IMR-90 (cell line): Measurements from ENCODE around the gene CORO7. TPM values are rescaled to one million over a fixed set of nuclear protein-coding genes. Genes with fewer than 3 reads are reported as not detected.

Source experiments
- ATAC-seq: fragments of 200-7000 bp; cut with Tn5 transposase; 2 replicates; pipeline ENCODE4 v1.9.1; 2020; ENCODE audit warnings: low read depth, mild to moderate bottlenecking, moderate library complexity
- BruUV-seq: library from RNA; stranded (reverse); fragments of 400-500 nt; replicated peaks from 2 replicates; lab custom pipeline; 2021; lab: Mats Ljungman, UMichigan
- CTCF ChIA-PET: fragments of 300-600 bp; formaldehyde crosslinking; extraction: SDS; loops from one replicate; lab custom pipeline; 2021; ENCODE audit warnings: antibody characterized with exemption; lab: Yijun Ruan, JAX
- POLR2A ChIA-PET: fragments of 300-600 bp; sonication (Branson Sonifier 250); formaldehyde crosslinking; loops from one replicate; lab custom pipeline; 2022; ENCODE audit warnings: antibody characterized with exemption; ENCODE audit not compliant: unreplicated experiment; lab: Charles Lee
- DNase-seq: peaks from one replicate; pipeline ENCODE4 v3.0.0; 2013
- H2AFZ ChIP-seq: replicated peaks from 2 replicates; pipeline ENCODE3; 2013; ENCODE audit warnings: low read length, mild to moderate bottlenecking; ENCODE audit not compliant: poor library complexity
- H2AK5ac ChIP-seq: 2 replicates; pipeline ENCODE4 v1.6.1; 2013; ENCODE audit warnings: low read depth, low read length, inconsistent platforms
- H2AK9ac ChIP-seq: replicated peaks from 2 replicates; pipeline ENCODE3; 2013; ENCODE audit warnings: mild to moderate bottlenecking, low read depth, low read length, moderate library complexity; ENCODE audit not compliant: poor library complexity
- H2BK120ac ChIP-seq: 2 replicates; pipeline ENCODE4 v1.6.1; 2013; ENCODE audit warnings: low read depth, low read length, inconsistent platforms
- H2BK15ac ChIP-seq: 3 replicates; pipeline ENCODE4 v1.6.1; 2013; ENCODE audit warnings: low read depth, low read length, inconsistent platforms
- H2BK20ac ChIP-seq: 2 replicates; pipeline ENCODE4 v1.6.1; 2013; ENCODE audit warnings: low read depth, mild to moderate bottlenecking, inconsistent platforms, low read length, moderate library complexity
- H2BK5ac ChIP-seq: 2 replicates; pipeline ENCODE4 v1.6.1; 2013; ENCODE audit warnings: mild to moderate bottlenecking, low read depth, low read length, inconsistent platforms; ENCODE audit not compliant: poor library complexity, severe bottlenecking
- H3K14ac ChIP-seq: replicated peaks from 2 replicates; pipeline ENCODE4 v1.6.1; 2013; ENCODE audit warnings: low read depth, low read length, inconsistent platforms
- H3K18ac ChIP-seq: 2 replicates; pipeline ENCODE4 v1.6.1; 2013; ENCODE audit warnings: low read depth, low read length, control low read depth
- H3K23ac ChIP-seq: 2 replicates; pipeline ENCODE4 v1.6.1; 2013; ENCODE audit warnings: low read depth, low read length, inconsistent platforms
- H3K27ac ChIP-seq: 2 replicates; pipeline ENCODE4 v1.5.1; 2013; ENCODE audit warnings: mild to moderate bottlenecking, control low read depth, low read length; ENCODE audit not compliant: insufficient read depth
- H3K27me3 ChIP-seq: 2 replicates; pipeline ENCODE4 v1.6.1; 2013; ENCODE audit warnings: low read length; ENCODE audit not compliant: control insufficient read depth, insufficient read depth
- H3K36me3 ChIP-seq: 2 replicates; pipeline ENCODE4 v1.6.1; 2013; ENCODE audit warnings: low read length, mixed read lengths; ENCODE audit not compliant: control insufficient read depth, insufficient read depth
- H3K4ac ChIP-seq: 2 replicates; pipeline ENCODE4 v1.6.1; 2013; ENCODE audit warnings: low read depth, low read length, inconsistent platforms
- H3K4me1 ChIP-seq: 2 replicates; pipeline ENCODE4 v1.6.1; 2013; ENCODE audit warnings: low read length, mixed read lengths; ENCODE audit not compliant: control insufficient read depth, insufficient read depth
- H3K4me2 ChIP-seq: 2 replicates; pipeline ENCODE4 v1.6.1; 2013; ENCODE audit warnings: low read depth, mild to moderate bottlenecking, control low read depth, low read length, moderate library complexity
- H3K4me3 ChIP-seq: 2 replicates; pipeline ENCODE4 v1.5.1; 2013; ENCODE audit warnings: low read depth, mild to moderate bottlenecking, control low read depth, low read length, moderate library complexity; ENCODE audit not compliant: insufficient read depth
- H3K56ac ChIP-seq: 2 replicates; pipeline ENCODE4 v1.6.1; 2013; ENCODE audit warnings: low read length, inconsistent platforms; ENCODE audit not compliant: insufficient read depth; ENCODE audit errors: extremely low read depth
- H3K79me1 ChIP-seq, 2 experiments: 2 replicates each; pipeline ENCODE4 v1.6.1; 2013; ENCODE audit warnings: low read length in 2 of 2, inconsistent platforms in 1 of 2, low read depth in 1 of 2
- H3K9ac ChIP-seq: 2 replicates; pipeline ENCODE4 v1.6.1; 2013; ENCODE audit warnings: low read depth, low read length, control low read depth
- H3K9me1 ChIP-seq: 2 replicates; pipeline ENCODE4 v1.6.1; 2013; ENCODE audit warnings: low read length, inconsistent platforms; ENCODE audit not compliant: insufficient read depth
- H3K9me3 ChIP-seq: 2 replicates; pipeline ENCODE4 v1.6.1; 2013; ENCODE audit warnings: low read length; ENCODE audit not compliant: control insufficient read depth, insufficient read depth
- H4K20me1 ChIP-seq: 2 replicates; pipeline ENCODE4 v1.6.1; 2013; ENCODE audit warnings: low read length, inconsistent platforms; ENCODE audit not compliant: insufficient read depth
- H4K5ac ChIP-seq: 2 replicates; pipeline ENCODE4 v1.6.1; 2013; ENCODE audit warnings: mild to moderate bottlenecking, low read depth, low read length, control low read depth
- H4K8ac ChIP-seq, 2 experiments: 2 replicates each; pipeline ENCODE4 v1.6.1; 2013; ENCODE audit warnings: low read depth in 2 of 2, low read length in 2 of 2, control low read depth in 1 of 2, inconsistent platforms in 1 of 2
- H4K91ac ChIP-seq: 2 replicates; pipeline ENCODE4 v1.6.1; 2013; ENCODE audit warnings: low read depth, low read length, inconsistent platforms; ENCODE audit not compliant: insufficient read depth
- CTCF ChIP-seq: conservative IDR thresholded peaks from 2 replicates; pipeline ENCODE4 v1.5.1; 2012; ENCODE audit warnings: mild to moderate bottlenecking, low read depth, low read length, improper control_type of control experiment
- FOS ChIP-seq: fragments of 150-350 bp; IDR thresholded peaks from 2 replicates; pipeline ENCODE4 v1.6.1; 2016; ENCODE audit warnings: low read depth, low read length
- MAFK ChIP-seq: IDR thresholded peaks from 2 replicates; pipeline ENCODE4 v1.6.1; 2012; ENCODE audit warnings: low read depth, low read length, improper control_type of control experiment
- NFE2L2 ChIP-seq: fragments of 150-350 bp; IDR thresholded peaks from 2 replicates; pipeline ENCODE4 v1.6.1; 2016; ENCODE audit warnings: low read depth, mild to moderate bottlenecking, low read length
- RFX5 ChIP-seq: IDR thresholded peaks from 2 replicates; pipeline ENCODE4 v1.8.0; 2012; ENCODE audit warnings: low read depth, mild to moderate bottlenecking, low read length, moderate library complexity
- WGBS, 2 experiments: methylation state at CpG; one replicate each; pipeline versions ENCODE4 v1.1.5 to v1.1.7; 2013; ENCODE audit warnings: missing lambda C conversion rate in 2 of 2; ENCODE audit not compliant: insufficient read length in 1 of 2; ENCODE audit errors: extremely low coverage in 2 of 2; 5-methylcytosine and 5-hydroxymethylcytosine counted together
- dilution Hi-C: fragments of 300-500 bp; cut with HindIII; formaldehyde crosslinking; loops from one replicate; pipeline ENCODE4 v1.14.3; 2018; ENCODE audit warnings: low sequenced_read_pairs; ENCODE audit not compliant: unreplicated experiment
- in situ Hi-C: fragments of 300-500 bp; cut with MboI; formaldehyde crosslinking; loops from 3 replicates; pipeline ENCODE4 v1.14.3; 2019; ENCODE audit warnings: low sequenced_read_pairs, inconsistent platforms, mixed read lengths
- intact Hi-C: fragments of 100-400 bp; cut with micrococcal nuclease; formaldehyde crosslinking; loops from 2 replicates; pipeline ENCODE4 v1.10.0; 2022
- polyA plus RNA-seq, 3 experiments: library from polyadenylated mRNA; depleted of rRNA; stranded (reverse); fragments of >200 nt; gene quantifications; 2 replicates each; pipeline ENCODE4 v1.2.3, GENCODE V29; 2012; ENCODE audit warnings: low replicate concordance in 1 of 3
- total RNA-seq: library from RNA; depleted of rRNA; stranded (reverse); fragments of >200 nt; gene quantifications from 2 replicates; pipeline ENCODE4 v1.2.3, GENCODE V29; 2012

CORO7 gene
- total and polyA plus RNA-seq, 2 of the 4 experiments (the other 2 are of a cell fraction), result 6.3 to 26.7 TPM

- peak overlapping the region; percentile 20 for H2BK20ac ChIP-seq
- peak overlapping the region; percentile 1 for H2AK9ac ChIP-seq
- H2BK15ac ChIP-seq, result peak overlapping the region; percentile 38; the same call in 1 of the 3 replicates
- no peaks in the 10 kb centered on the region for H3K27me3 ChIP-seq
- intact Hi-C loops, result no loop called here
- H3K14ac ChIP-seq, result peak overlapping the region; percentile 5; the same call in 1 of the 2 replicates
- TF ChIP-seq CTCF (no peak), NFE2L2 (no peak), MAFK (no peak), FOS (no peak), RFX5 (no peak)
- no TSS peak for BruUV-seq
- H3K9ac ChIP-seq, result no peak overlapping the region
- in situ Hi-C loops, result no loop called here
- POLR2A ChIA-PET, result no interaction called here
- no peak overlapping the region for H3K4me3 ChIP-seq
- H3K23ac ChIP-seq, result no peak overlapping the region
- H3K9me3 ChIP-seq, result no peaks in the 10 kb centered on the region
- CTCF ChIA-PET, result interaction anchor here (0.6 to 0.8 kb wide), 2 partner anchors 39 to 140 kb away, joined by 3 to 4 read pairs; no protein-coding TSS in a partner anchor
- DNase-seq (no peak), ATAC-seq (peak; percentile 4; the same call in 1 of the 2 replicates)
- H3K56ac ChIP-seq, result no peak overlapping the region
- peaks cover 57% of the 10 kb centered on the region for H4K20me1 ChIP-seq
- peak overlapping the region in 1 of 2 experiments; percentile 10; a peak in 1 of 4 replicates for H4K8ac ChIP-seq
- no peak overlapping the region for H3K4me2 ChIP-seq
- peak overlapping the region; percentile 45 for H2AFZ ChIP-seq
- H3K27ac ChIP-seq, result no peak overlapping the region
- peak overlapping the region; percentile 10; the same call in 1 of the 2 replicates for H4K91ac ChIP-seq
- H3K79me1 ChIP-seq, result peaks cover 16 to 57% of the 10 kb centered on the region in 2 experiments; a peak in 3 of 4 replicates
- H4K5ac ChIP-seq, result no peak overlapping the region
- H2BK120ac ChIP-seq, result peak overlapping the region; percentile 53
- H3K4ac ChIP-seq, result peak overlapping the region; percentile 28
- no peak overlapping the region for H3K18ac ChIP-seq
- dilution Hi-C loops, result no loop called here
- peaks cover 22% of the 10 kb centered on the region for H3K36me3 ChIP-seq
- peak overlapping the region; percentile 17 for H2BK5ac ChIP-seq
- peaks cover 34% of the 10 kb centered on the region for H3K4me1 ChIP-seq
- H3K9me1 ChIP-seq, result peaks cover 22% of the 10 kb centered on the region
- peak overlapping the region; percentile 41 for H2AK5ac ChIP-seq
- 94% methylated on average over 12 of the region's 19 CpGs; no CpG with 5 or more reads in 1 of the 2 experiments for WGBS, 2 experiments
Observed at GRCh38 chr16:4409081-4409932, 7.1 kb downstream of the CORO7 start.
